Smooth muscle cell of the brain vasculature (primary cell): ENCODE results near the gene TTYH2.

ENCODE experiments used
- DNase-seq: peaks from one replicate; pipeline ENCODE4 v3.0.0-alpha.2; 2012; ENCODE audit warnings: low read depth, low spot score

Gene TTYH2

DNA sequence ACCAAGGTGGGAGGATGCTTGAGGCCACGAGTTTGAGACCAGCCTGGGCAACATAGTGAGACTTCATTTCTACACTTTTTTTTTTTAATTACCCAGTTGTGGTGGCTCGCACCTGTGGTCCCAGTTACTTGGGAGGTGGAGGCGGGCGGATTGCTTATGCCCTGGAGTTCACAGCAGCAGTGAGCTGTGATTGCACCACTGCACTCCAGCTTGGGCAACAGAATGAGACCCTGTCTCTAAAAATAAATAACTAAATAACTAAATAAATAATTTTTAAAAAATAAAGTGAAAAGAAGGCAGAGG, 70.0 kb downstream of the TTYH2 start:
- DNase-seq: no peak

DNA sequence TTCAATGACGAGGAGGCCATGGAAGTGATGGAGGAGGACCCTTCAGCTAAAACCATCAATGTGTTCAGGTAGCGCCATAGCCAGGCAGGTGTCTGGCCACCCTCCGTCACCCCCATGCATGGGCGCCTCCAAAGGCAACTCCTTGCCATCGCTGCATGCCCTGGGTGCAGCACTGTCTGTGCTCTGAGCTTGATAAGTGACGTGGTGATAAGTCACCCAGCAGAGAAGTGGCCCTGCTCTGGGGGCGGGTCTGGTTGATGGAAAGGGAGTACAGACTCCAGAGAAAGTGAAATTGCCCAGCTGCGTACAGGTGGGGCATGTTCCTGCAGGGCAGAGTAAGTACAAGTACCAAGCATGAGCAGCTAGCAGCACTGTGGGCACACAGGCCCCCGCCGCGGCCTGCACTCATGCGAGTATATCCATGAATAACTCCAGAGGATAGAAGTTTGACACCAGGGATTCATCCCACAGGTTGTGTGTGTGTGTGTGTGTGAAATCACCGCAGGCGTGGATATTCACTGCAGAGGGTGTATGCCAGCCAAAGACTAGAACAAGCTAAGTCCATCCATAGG, 73.7 kb downstream of the TTYH2 start:
- DNase-seq: no peak

- no peak for DNase-seq
Observed at GRCh38 chr17:74288785-74289184, 75.4 kb downstream of the TTYH2 start.

GRCh38 chr17:74289688-74290087, 76.3 kb downstream of the TTYH2 start:
- DNase-seq: no peak

DNA sequence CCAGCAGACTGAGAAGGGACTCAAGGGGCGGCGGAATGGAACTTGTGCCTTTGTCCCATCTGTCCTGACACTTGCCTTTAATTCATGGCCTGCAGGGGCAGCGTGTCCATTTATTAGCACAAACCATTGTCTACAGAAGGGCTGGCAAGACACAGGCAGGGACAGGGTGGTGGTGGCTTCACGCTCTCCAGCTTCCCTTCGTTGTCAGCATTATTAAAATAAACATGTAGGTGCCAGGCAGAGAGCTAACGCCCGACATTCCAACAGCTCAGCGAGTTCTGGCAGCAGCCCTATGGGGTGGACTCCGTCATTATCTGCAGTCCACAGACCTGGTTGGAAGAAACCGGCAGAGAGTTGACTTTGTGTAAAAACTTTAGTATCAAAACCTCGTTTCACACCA, 77.0 kb downstream of the TTYH2 start:
- no peak for DNase-seq

DNA sequence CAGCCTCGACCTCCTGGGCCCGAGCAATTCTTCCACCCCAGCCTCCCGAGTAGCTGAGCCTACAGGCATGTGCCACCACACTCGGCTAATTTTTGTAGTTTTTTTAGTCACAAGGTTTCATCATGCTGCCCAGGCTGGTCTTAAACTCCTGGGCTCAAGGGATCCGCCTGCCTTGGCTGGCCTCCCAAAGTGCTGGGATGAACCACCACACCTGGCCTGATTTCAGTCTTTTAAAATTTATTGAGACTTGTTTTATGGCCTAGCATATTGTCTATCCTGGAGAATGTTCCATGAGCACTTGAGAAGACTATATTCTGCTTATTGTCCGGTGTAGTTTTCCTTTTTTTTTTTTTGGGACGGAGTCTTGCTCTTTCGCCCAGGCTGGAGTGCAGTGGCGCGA, 79.1 kb downstream of the TTYH2 start:
- no peak for DNase-seq

DNA sequence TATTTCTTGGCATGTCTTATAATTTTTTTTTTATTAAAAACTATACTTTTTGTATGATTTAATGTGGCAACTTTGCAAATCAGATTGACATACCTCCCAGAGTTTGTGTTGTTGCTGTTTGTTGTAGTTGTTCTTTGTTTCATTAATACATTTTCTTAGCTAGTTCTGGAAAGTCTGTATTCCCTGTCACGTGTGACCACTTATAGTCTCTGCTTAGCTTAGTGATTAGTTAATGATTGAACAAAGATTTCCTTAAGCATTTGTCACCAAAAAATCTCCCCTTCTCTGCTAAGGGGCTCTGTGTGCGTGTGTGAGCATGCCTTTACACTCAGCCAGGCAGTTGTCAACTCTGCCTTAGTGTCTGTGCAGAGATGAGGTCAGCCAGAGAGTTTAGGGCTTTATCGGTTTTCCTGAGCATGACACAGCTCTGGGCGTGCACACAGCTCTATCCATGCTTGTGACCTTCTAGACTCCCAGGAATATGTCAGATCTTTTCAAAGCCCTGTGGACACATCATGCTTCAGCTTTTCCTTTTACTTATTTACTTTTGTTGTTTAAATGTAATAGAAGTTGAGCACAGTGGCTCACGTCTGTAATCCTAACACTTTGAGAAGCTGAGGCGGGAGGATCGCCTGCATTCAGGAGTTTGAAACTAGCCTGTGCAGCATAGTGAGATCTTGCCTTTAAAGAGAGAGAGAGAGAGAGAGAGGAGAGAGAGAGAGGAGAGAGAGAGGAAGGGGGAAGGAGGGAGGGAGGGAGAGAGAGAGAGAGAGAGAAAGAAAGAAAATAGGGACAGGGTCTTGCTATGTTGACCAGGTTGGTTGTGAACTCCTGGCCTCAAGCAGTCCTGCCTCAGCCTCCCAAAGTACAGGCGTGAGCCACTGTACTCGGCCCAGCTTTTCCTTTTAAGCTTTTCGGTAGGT, 82.5 kb downstream of the TTYH2 start:
- no peak for DNase-seq

DNA sequence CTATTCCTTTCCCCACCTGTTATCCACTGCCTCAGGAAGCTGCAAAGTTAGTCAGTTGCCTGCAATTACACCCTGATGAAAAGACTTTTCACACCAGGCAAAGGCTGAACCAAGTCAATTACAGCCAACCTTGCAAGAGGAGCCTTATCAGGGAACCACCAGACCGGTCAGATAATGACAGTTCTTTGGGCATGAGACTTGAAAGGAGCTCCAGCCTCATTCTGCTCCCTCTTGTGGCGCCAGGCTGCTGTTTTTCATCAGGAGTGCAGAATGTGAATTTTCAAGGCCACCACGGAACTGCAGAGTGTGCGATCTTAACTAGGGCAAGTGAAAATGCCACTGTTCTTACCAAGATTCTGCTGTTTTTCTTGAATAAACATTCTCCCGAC, 83.2 kb downstream of the TTYH2 start:
- no peak for DNase-seq

DNA sequence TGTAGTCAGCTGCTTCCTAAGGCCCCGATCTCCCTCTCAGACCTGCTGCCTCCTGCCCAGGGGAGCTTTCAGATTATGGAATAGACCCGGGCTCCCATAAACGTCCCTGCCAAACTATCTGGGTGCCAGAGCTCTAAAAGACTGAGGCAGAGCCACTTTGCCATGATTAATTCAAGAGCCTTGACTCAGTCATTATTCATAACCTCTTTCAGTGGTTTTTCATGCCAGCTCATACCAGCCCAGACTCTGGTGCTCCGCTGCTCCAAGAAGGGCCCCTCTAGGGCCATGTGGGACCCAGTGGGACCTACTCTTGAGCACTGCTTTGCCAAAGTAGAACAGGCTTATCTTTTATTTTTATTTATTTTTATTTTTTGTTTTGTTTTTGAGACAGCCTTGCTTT, 84.6 kb downstream of the TTYH2 start:
- no peak for DNase-seq

- no peak for DNase-seq
Observed at GRCh38 chr17:74298778-74299177, 85.4 kb downstream of the TTYH2 start.

- no peak for DNase-seq
Observed at GRCh38 chr17:74299226-74300009, 86.0 kb downstream of the TTYH2 start.

- DNase-seq: no peak
Observed at GRCh38 chr17:74303305-74303704, 89.9 kb downstream of the TTYH2 start.

- DNase-seq: no peak
Observed at GRCh38 chr17:74304184-74304583, 90.8 kb downstream of the TTYH2 start.

DNA sequence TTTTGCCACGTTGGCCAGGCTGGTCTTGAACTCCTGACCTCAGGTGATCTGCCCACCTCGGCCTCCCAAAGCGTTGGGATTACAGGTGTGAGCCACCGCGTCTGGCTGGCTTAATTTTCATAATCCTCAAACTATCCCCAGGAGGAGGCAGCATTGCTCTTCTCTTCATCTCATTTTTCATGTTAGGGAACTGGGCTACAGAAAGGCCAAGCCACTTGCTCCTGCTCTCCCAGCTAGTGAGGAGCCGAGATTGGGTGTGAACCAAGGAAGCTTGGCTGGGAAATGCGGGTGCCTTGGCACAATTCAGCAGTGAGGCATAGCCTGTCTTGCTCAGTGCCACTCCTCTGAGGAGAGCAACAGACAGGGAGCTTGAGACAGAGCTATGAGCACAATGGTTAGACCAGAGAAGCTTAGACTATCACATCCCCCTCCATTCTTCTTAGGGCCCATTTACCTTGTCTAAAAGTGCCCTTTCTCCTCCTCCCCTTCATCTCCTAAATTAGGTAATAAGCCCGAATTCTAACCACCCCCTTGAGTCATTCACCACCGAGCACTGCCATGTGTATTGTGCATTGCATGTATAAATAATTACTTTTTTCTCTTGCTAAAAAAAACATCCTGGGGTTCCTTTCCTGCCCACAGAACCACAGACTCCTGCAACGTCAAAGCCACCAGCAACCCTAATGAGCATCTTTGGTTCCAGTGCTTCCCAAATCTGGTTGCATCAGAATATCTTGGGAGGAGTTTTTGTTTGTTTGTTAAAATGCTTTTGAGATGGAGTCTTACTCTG, 92.7 kb downstream of the TTYH2 start:
- DNase-seq: no peak

DNA sequence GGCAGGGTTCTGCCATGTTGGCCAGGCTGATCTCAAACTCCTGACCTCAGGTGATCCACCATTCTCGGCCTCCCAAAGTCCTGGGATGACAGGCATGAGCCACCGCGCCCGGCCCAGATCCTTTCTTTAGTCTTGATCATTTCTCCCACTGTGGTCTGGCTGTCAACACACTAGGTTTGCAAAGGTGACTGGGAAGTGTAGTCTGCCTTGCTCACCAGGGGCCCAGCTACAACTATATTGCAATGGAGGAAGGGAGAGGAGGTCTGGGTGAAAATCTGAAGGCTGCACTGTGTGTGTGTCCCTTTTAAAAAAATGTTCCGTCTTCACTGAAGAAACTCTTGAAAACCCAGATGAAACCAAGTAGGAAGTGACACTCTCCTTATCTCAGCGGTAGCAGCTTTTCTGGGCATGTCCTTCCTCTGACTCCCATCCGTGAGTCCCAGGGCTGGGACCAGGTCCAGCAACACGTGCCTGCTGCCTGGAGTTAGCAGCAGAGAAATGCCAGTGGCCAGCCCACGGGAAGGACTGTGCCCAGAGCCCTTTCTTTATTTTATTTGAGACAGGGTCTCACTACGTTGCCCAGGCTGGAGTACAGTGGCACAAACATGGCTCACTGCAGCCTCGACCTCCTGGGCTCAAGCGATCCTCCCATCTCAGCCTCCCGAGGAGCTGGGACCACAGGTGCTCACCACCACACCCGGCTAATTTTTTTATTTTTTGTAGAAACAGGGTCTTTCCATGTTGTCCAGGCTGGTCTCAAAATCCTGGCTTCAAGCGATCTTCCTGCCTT, 94.8 kb downstream of the TTYH2 start:
- no peak for DNase-seq

DNA sequence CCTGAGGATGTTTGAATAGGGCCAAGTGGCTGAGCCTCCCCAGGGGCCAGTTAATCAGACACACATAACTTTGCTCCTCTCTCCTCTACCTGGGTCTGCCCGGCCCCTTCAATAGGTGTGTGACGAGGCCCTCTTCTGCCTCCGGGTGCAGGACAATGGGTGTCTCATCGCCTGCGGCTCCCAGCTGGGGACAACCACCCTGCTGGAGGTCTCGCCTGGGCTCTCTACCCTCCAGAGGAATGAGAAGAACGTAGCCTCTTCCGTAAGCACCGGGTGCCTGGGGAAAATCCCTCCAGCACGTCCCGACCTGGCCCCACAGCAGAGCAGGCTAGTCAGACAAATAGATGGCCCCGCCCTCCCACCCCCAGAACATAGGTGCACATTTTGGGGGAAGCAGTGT, 96.5 kb downstream of the TTYH2 start:
- no peak for DNase-seq
